Uterus (tissue), 2 donors: Measurements from ENCODE around the gene ANKRD33B.

Experiments used
- POLR2A ChIP-seq, 2 donors: fragments of 450-650 bp; IDR thresholded peaks; one replicate each; pipeline ENCODE4 v1.6.1; 2016; ENCODE audit warnings: antibody characterized with exemption in 2 of 2, mild to moderate bottlenecking in 1 of 2, moderate library complexity in 1 of 2
- TF ChIP-seq, protein P1 (sequence below), 4 experiments: fragments of 200-600 bp in 2 of 4; fragments of 450-650 bp in 2 of 4; sonication (generic) in 2 of 4; IDR thresholded peaks; one replicate each; pipeline ENCODE4 v1.5.1; 2016 to 2019; ENCODE audit warnings: antibody characterized with exemption in 4 of 4, mild to moderate bottlenecking in 2 of 4, moderate library complexity in 1 of 4

GRCh38 chr5:10633271-10634049, 69.6 kb downstream of the ANKRD33B start:
- TF ChIP-seq, protein P1, sequence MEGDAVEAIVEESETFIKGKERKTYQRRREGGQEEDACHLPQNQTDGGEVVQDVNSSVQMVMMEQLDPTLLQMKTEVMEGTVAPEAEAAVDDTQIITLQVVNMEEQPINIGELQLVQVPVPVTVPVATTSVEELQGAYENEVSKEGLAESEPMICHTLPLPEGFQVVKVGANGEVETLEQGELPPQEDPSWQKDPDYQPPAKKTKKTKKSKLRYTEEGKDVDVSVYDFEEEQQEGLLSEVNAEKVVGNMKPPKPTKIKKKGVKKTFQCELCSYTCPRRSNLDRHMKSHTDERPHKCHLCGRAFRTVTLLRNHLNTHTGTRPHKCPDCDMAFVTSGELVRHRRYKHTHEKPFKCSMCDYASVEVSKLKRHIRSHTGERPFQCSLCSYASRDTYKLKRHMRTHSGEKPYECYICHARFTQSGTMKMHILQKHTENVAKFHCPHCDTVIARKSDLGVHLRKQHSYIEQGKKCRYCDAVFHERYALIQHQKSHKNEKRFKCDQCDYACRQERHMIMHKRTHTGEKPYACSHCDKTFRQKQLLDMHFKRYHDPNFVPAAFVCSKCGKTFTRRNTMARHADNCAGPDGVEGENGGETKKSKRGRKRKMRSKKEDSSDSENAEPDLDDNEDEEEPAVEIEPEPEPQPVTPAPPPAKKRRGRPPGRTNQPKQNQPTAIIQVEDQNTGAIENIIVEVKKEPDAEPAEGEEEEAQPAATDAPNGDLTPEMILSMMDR (IDR thresholded peaks at IDR 0.05), result no peak
- TF ChIP-seq POLR2A (IDR thresholded peaks at IDR 0.05), result no peak
